K562 (cell line): ENCODE results near the gene ROPN1L. TPM values are rescaled to one million over a fixed set of nuclear protein-coding genes. Genes with fewer than 3 reads are reported as not detected.

ENCODE experiments used
- ATF1 ChIP-seq, 2 experiments: fragments of 450-650 bp in 1 of 2; IDR thresholded peaks; 2 replicates each; pipeline ENCODE4 v1.6.1; 2016; ENCODE audit warnings: missing compliant biosample characterization in 1 of 2, missing genetic modification characterization in 1 of 2
- BHLHE40 ChIP-seq: IDR thresholded peaks from 2 replicates; pipeline ENCODE4 v1.6.1; 2011; ENCODE audit warnings: low read length, improper control_type of control experiment
- FOXM1 ChIP-seq, 2 experiments: fragments of 450-650 bp in 1 of 2; sonication (generic) in 1 of 2; formaldehyde crosslinking in 1 of 2; IDR thresholded peaks; 2 replicates each; pipeline versions ENCODE4 v1.6.1 to v1.9.0; 2017 to 2022; ENCODE audit warnings: low read depth in 2 of 2, mild to moderate bottlenecking in 2 of 2, missing genetic modification reagents in 1 of 2, moderate library complexity in 1 of 2
- IRF2 ChIP-seq: sonication (generic); formaldehyde crosslinking; IDR thresholded peaks from 2 replicates; pipeline ENCODE4 v1.8.1; 2022; ENCODE audit warnings: mild to moderate bottlenecking, missing genetic modification reagents
- MAFK ChIP-seq: IDR thresholded peaks from 2 replicates; pipeline ENCODE4 v1.6.1; 2011; ENCODE audit warnings: low read length, improper control_type of control experiment
- MXD1 ChIP-seq: fragments of 250-450 bp; sonication (Bioruptor Pico); IDR thresholded peaks from 2 replicates; pipeline ENCODE4 v1.8.0; 2021; ENCODE audit warnings: borderline replicate concordance, mild to moderate bottlenecking, moderate library complexity; ENCODE audit not compliant: poor library complexity, severe bottlenecking
- NCOA1 ChIP-seq: fragments of 450-650 bp; IDR thresholded peaks from 2 replicates; pipeline ENCODE4 v1.6.1; 2016; ENCODE audit warnings: low read depth
- NEUROD1 ChIP-seq: fragments of 150-350 bp; IDR thresholded peaks from 2 replicates; pipeline ENCODE4 v1.6.1; 2014; ENCODE audit warnings: borderline replicate concordance, low read length, low read depth; ENCODE audit not compliant: partially characterized antibody
- NFRKB ChIP-seq: fragments of 450-650 bp; IDR thresholded peaks from 2 replicates; pipeline ENCODE4 v1.6.1; 2016; ENCODE audit warnings: low read depth
- NR2F6 ChIP-seq: fragments of 450-650 bp; formaldehyde crosslinking; IDR thresholded peaks from 2 replicates; pipeline ENCODE4 v1.4.0; 2020; ENCODE audit warnings: mild to moderate bottlenecking
- NRF1 ChIP-seq, 2 experiments: fragments of 450-650 bp; IDR thresholded peaks in 1 of 2; conservative IDR thresholded peaks in 1 of 2; 2 replicates each; pipeline ENCODE4 v1.6.1; 2014; ENCODE audit warnings: mild to moderate bottlenecking in 2 of 2
- PCBP2 ChIP-seq: fragments of 200-400 bp; formaldehyde crosslinking; IDR thresholded peaks from 2 replicates; pipeline ENCODE4 v1.6.1; 2018; ENCODE audit warnings: low read length, low read depth, mild to moderate bottlenecking, moderate library complexity; ENCODE audit not compliant: poor library complexity, severe bottlenecking
- SMARCE1 ChIP-seq: fragments of 450-650 bp; IDR thresholded peaks from 2 replicates; pipeline ENCODE4 v1.7.1; 2016; ENCODE audit warnings: mild to moderate bottlenecking
- SMC3 ChIP-seq: conservative IDR thresholded peaks from 2 replicates; pipeline ENCODE4 v1.6.1; 2011; ENCODE audit warnings: low read depth, low read length, improper control_type of control experiment; ENCODE audit not compliant: insufficient read depth
- SNIP1 ChIP-seq: fragments of 450-650 bp; IDR thresholded peaks from 2 replicates; pipeline ENCODE4 v1.7.1; 2017; ENCODE audit warnings: low read depth, mild to moderate bottlenecking
- SPI1 ChIP-seq: IDR thresholded peaks from 2 replicates; pipeline ENCODE4 v1.6.1; 2011; ENCODE audit warnings: low read depth, low read length, control low read depth, borderline replicate concordance
- SRF ChIP-seq, 2 experiments: fragments of 250-450, 450-650 bp in 1 of 2; sonication (Bioruptor Pico) in 1 of 2; sonication (generic) in 1 of 2; formaldehyde crosslinking; IDR thresholded peaks; 2 replicates each; pipeline versions ENCODE4 v1.5.0 to v1.5.1; 2020 to 2022; ENCODE audit warnings: mild to moderate bottlenecking in 1 of 2, missing genetic modification reagents in 1 of 2
- THRAP3 ChIP-seq: fragments of 450-650 bp; IDR thresholded peaks from 2 replicates; pipeline ENCODE4 v1.6.1; 2016; ENCODE audit warnings: mild to moderate bottlenecking, inconsistent platforms, borderline replicate concordance
- ZC3H8 ChIP-seq: fragments of 450-650 bp; IDR thresholded peaks from 2 replicates; pipeline ENCODE4 v1.6.1; 2017
- ZFP30 ChIP-seq: fragments of 250-450 bp; sonication (Bioruptor Pico); IDR thresholded peaks from 2 replicates; pipeline ENCODE4 v1.8.0; 2022; ENCODE audit warnings: moderate library complexity, mild to moderate bottlenecking, inconsistent platforms, borderline replicate concordance
- ZNF586 ChIP-seq: fragments of 450-650 bp; formaldehyde crosslinking; conservative IDR thresholded peaks from 2 replicates; pipeline ENCODE4 v1.4.0; 2020; ENCODE audit warnings: mild to moderate bottlenecking, moderate library complexity
- ZNF589 ChIP-seq: fragments of 200-800 bp; sonication (Bioruptor generic); IDR thresholded peaks from 2 replicates; pipeline ENCODE4 v1.6.1; 2016; ENCODE audit warnings: low read depth, missing genetic modification characterization, missing compliant biosample characterization
- ZNF668 ChIP-seq: fragments of 250-450 bp; sonication (Bioruptor Pico); IDR thresholded peaks from 2 replicates; pipeline ENCODE4 v1.8.0; 2022; ENCODE audit warnings: mild to moderate bottlenecking, inconsistent platforms
- polyA plus RNA-seq, 8 experiments: library from polyadenylated mRNA; depleted of rRNA in 4 of 8; stranded (reverse) in 5 of 8; unstranded in 3 of 8; fragments of >200 nt; fragmentation: Nextera tagmentation in 2 of 8; fragmentation: Illumina TruSeq in 1 of 8; extraction: Ambion mirVana in 2 of 8; extraction: Trizol in 1 of 8; gene quantifications; 2 replicates each; pipeline versions ENCODE4 v1.2.1 to v1.2.3, GENCODE V29; 2011 to 2014; ENCODE audit warnings: inconsistent platforms in 1 of 8, missing spikeins in 1 of 8
- total RNA-seq, 7 experiments: library from RNA; depleted of rRNA in 6 of 7; stranded (reverse); fragments of >200 nt in 6 of 7; fragmentation: Illumina TruSeq in 2 of 7; extraction: Trizol in 2 of 7; gene quantifications; 2 replicates each; pipeline versions ENCODE4 v1.2.1 to v1.2.3, GENCODE V29; 2011 to 2021; ENCODE audit warnings: low replicate concordance in 1 of 7
- TF ChIP-seq, protein P1 (sequence below): sonication (generic); formaldehyde crosslinking; IDR thresholded peaks from 2 replicates; pipeline ENCODE4 v1.8.1; 2022; ENCODE audit warnings: missing genetic modification reagents
- TF ChIP-seq, protein P2 (sequence below): fragments of 250-450 bp; sonication (Bioruptor Pico); IDR thresholded peaks from 2 replicates; pipeline ENCODE4 v1.8.0; 2021; ENCODE audit warnings: mild to moderate bottlenecking, moderate library complexity
- TF ChIP-seq, protein P3 (sequence below): fragments of 250-450 bp; sonication (Bioruptor Pico); IDR thresholded peaks from 2 replicates; pipeline ENCODE4 v1.4.0; 2020

The ROPN1L gene
- total and polyA plus RNA-seq, 9 of the 15 experiments (the other 6 are each of a cell fraction or from before 2014, with no cell fraction given): 0.04 to 0.85 (median 0.24) TPM; not detected in 3

DNA sequence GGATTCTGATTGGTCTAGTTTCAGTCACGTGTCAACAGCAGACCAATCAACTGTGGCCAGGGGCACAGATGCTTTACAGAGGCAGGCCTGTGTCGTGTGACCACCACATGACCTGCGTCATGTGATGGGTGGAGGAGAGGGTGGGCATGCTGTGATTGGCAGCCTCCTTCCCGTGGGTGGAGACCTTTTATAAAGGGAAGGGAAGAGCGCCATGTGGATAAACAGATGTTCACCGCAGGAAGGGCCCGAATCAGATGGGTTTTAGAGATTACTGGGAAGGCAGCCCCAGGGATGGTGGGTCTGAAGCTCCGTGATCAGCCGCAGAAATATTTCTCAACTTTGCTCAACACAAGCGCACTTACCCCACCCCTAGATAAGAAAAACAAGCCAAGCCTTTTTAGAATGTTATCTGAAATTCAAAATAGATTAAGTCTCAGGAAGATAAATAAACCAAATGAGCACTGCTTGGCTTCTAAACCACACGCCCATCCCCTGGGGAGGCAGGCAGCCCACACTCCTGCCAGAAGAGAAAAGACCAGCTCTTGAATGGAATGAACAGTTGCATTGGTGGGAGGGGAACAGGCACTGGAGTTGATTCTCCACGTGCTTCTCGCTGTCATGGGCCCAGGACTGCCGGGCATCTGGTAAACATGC is 43.6 kb downstream of the ROPN1L start (continued):
- no peak for TF ChIP-seq SNIP1
- TF ChIP-seq SRF (CRISPR knock-in tag; IDR thresholded peaks at IDR 0.05): no peak
- peak; percentile 88 for TF ChIP-seq ZNF589 (CRISPR knock-in tag)
- no peak for TF ChIP-seq ZNF586 (CRISPR knock-in tag)
- no peak for TF ChIP-seq THRAP3
- 0 out of 2 replicates have a peak, but pooled peaks have one; percentile 5 for TF ChIP-seq SPI1
- TF ChIP-seq ZFP30 (CRISPR knock-in tag): no peak
- no peak for TF ChIP-seq MXD1 (CRISPR knock-in tag)
- no peak for TF ChIP-seq SMC3
- TF ChIP-seq FOXM1 (IDR thresholded peaks at IDR 0.05; ENCODE audit: low read depth): peak; percentile 54; the same call in 1 of the 2 replicates
- no peak for TF ChIP-seq FOXM1 (CRISPR knock-in tag; IDR thresholded peaks at IDR 0.05; ENCODE audit: low read depth)
- no peak for TF ChIP-seq MAFK
- TF ChIP-seq, protein P1, sequence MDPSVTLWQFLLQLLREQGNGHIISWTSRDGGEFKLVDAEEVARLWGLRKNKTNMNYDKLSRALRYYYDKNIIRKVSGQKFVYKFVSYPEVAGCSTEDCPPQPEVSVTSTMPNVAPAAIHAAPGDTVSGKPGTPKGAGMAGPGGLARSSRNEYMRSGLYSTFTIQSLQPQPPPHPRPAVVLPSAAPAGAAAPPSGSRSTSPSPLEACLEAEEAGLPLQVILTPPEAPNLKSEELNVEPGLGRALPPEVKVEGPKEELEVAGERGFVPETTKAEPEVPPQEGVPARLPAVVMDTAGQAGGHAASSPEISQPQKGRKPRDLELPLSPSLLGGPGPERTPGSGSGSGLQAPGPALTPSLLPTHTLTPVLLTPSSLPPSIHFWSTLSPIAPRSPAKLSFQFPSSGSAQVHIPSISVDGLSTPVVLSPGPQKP (CRISPR knock-in tag): no peak
- TF ChIP-seq, protein P2, sequence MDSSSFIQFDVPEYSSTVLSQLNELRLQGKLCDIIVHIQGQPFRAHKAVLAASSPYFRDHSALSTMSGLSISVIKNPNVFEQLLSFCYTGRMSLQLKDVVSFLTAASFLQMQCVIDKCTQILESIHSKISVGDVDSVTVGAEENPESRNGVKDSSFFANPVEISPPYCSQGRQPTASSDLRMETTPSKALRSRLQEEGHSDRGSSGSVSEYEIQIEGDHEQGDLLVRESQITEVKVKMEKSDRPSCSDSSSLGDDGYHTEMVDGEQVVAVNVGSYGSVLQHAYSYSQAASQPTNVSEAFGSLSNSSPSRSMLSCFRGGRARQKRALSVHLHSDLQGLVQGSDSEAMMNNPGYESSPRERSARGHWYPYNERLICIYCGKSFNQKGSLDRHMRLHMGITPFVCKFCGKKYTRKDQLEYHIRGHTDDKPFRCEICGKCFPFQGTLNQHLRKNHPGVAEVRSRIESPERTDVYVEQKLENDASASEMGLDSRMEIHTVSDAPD (CRISPR knock-in tag): no peak
- no peak for TF ChIP-seq ZC3H8
- no peak for TF ChIP-seq ZNF668
- TF ChIP-seq IRF2 (CRISPR knock-in tag): no peak
- peak; percentile 45 to 51; a peak in 2 of 4 replicates for TF ChIP-seq NRF1 (conservative IDR thresholded peaks at IDR 0.05 in 1 of 2, IDR thresholded peaks at IDR 0.05 in 1 of 2)
- TF ChIP-seq, protein P3, sequence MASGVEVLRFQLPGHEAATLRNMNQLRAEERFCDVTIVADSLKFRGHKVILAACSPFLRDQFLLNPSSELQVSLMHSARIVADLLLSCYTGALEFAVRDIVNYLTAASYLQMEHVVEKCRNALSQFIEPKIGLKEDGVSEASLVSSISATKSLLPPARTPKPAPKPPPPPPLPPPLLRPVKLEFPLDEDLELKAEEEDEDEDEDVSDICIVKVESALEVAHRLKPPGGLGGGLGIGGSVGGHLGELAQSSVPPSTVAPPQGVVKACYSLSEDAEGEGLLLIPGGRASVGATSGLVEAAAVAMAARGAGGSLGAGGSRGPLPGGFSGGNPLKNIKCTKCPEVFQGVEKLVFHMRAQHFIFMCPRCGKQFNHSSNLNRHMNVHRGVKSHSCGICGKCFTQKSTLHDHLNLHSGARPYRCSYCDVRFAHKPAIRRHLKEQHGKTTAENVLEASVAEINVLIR (CRISPR knock-in tag): 0 out of 2 replicates have a peak, but pooled peaks have one; percentile 21
- TF ChIP-seq ATF1 (CRISPR knock-in tag; IDR thresholded peaks at IDR 0.05): no peak
- peak; percentile 84 for TF ChIP-seq ATF1 (tag; IDR thresholded peaks at IDR 0.05)
- TF ChIP-seq NEUROD1: no peak
- TF ChIP-seq NCOA1: no peak
- peak; percentile 46; the same call in 1 of the 2 replicates for TF ChIP-seq SMARCE1
- TF ChIP-seq PCBP2: no peak
- no peak for TF ChIP-seq NFRKB
- peak; percentile 96 for TF ChIP-seq BHLHE40
- TF ChIP-seq NR2F6 (CRISPR knock-in tag): no peak
